ENCODE measurements around the gene WASHC2A.

DNA sequence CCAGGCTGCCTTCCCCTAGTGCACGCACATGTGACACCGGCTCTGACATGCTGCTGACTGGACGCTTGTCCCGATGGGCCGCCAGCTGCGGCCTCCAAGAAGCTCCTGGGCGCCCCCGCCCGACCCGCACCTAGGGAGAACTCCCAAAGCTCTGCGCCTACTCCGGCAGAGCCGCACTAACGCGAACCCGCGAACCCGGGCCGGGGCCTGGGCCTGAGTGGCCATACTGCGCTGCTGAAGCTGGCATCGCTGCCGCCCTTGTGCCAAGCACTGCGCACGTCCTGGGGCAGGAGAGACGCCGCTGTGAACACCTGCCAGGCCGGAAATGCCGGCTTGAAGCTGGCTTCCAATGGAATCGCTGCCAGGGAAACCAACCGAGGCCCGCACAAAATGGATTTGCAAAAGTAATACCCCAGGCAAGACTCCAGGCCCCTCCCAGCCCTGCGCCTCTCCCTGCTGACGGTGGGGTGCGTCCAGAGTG lies 85.1 kb downstream of the WASHC2A start:
- TF ChIP-seq, protein P1, sequence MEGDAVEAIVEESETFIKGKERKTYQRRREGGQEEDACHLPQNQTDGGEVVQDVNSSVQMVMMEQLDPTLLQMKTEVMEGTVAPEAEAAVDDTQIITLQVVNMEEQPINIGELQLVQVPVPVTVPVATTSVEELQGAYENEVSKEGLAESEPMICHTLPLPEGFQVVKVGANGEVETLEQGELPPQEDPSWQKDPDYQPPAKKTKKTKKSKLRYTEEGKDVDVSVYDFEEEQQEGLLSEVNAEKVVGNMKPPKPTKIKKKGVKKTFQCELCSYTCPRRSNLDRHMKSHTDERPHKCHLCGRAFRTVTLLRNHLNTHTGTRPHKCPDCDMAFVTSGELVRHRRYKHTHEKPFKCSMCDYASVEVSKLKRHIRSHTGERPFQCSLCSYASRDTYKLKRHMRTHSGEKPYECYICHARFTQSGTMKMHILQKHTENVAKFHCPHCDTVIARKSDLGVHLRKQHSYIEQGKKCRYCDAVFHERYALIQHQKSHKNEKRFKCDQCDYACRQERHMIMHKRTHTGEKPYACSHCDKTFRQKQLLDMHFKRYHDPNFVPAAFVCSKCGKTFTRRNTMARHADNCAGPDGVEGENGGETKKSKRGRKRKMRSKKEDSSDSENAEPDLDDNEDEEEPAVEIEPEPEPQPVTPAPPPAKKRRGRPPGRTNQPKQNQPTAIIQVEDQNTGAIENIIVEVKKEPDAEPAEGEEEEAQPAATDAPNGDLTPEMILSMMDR (conservative IDR thresholded peaks at IDR 0.05; ENCODE audit: low read length) = no peak
- no peak for TF ChIP-seq EZH2phosphoT487 (IDR thresholded peaks at IDR 0.05; ENCODE audit: borderline replicate concordance)
